GM19043 (cell line): ENCODE results near the gene HAO2.
"Not testable (repeated sequence)": the region's sequence is repeated elsewhere in the genome, so short reads cannot be mapped to it uniquely, and the experiment has no call there.

Experiments
- ATAC-seq: cut with Tn5 transposase; IDR thresholded peaks from one replicate; pipeline ENCODE4 v1.9.1; 2021; ENCODE audit warnings: low read depth; ENCODE audit not compliant: unreplicated experiment

Gene HAO2

GRCh38 chr1:119341372-119341947 is 27.1 kb upstream of the HAO2 start:
- ATAC-seq, result no peak

- no peak for ATAC-seq
Measured at GRCh38 chr1:119345398-119345797, 23.2 kb upstream of the HAO2 start.

GRCh38 chr1:119347858-119348257 is 20.7 kb upstream of the HAO2 start:
- no peak for ATAC-seq

GRCh38 chr1:119348941-119349340 is 19.6 kb upstream of the HAO2 start:
- ATAC-seq, result no peak

GRCh38 chr1:119350866-119351265 is 17.7 kb upstream of the HAO2 start:
- ATAC-seq, result not testable (repeated sequence)

GRCh38 chr1:119351997-119352396 is 16.6 kb upstream of the HAO2 start:
- ATAC-seq, result no peak

GRCh38 chr1:119353836-119354235 is 14.7 kb upstream of the HAO2 start:
- no peak for ATAC-seq

GRCh38 chr1:119358636-119359035 is 9.9 kb upstream of the HAO2 start:
- ATAC-seq, result no peak

GRCh38 chr1:119359730-119360129 is 8.9 kb upstream of the HAO2 start:
- ATAC-seq, result no peak

- no peak for ATAC-seq
Measured at GRCh38 chr1:119361205-119361604, 7.4 kb upstream of the HAO2 start.

GRCh38 chr1:119361620-119362344 is 6.8 kb upstream of the HAO2 start:
- no peak for ATAC-seq

GRCh38 chr1:119363162-119363561 is 5.4 kb upstream of the HAO2 start:
- no peak for ATAC-seq

- ATAC-seq, result no peak
Measured at GRCh38 chr1:119364640-119365039, 3.9 kb upstream of the HAO2 start.

GRCh38 chr1:119366424-119366823 is 2.2 kb upstream of the HAO2 start:
- ATAC-seq, result peak; percentile 64

GRCh38 chr1:119367432-119368124 is 1.0 kb upstream of the HAO2 start:
- no peak for ATAC-seq

- ATAC-seq, result no peak
Measured at GRCh38 chr1:119370748-119371147, 2.2 kb downstream of the HAO2 start.

- ATAC-seq, result no peak
Measured at GRCh38 chr1:119371815-119372214, 3.2 kb downstream of the HAO2 start.

GRCh38 chr1:119372503-119373086 is 4.0 kb downstream of the HAO2 start:
- ATAC-seq, result peak; percentile 57

GRCh38 chr1:119373465-119373864 is 4.9 kb downstream of the HAO2 start:
- ATAC-seq, result no peak

GRCh38 chr1:119374208-119374874 is 5.8 kb downstream of the HAO2 start:
- ATAC-seq, result no peak

- ATAC-seq, result no peak
Measured at GRCh38 chr1:119375366-119375765, 6.8 kb downstream of the HAO2 start.
